Measurements from ENCODE around the gene MINDY4. TPM values are rescaled to one million over a fixed set of nuclear protein-coding genes. Genes with fewer than 3 reads are reported as not detected.

MINDY4 gene
- total and polyA plus RNA-seq, 2 of the 8 experiments (the other 6 are each of a cell fraction or from before 2014, with no cell fraction given) = 1.3 to 3.6 TPM

DNA sequence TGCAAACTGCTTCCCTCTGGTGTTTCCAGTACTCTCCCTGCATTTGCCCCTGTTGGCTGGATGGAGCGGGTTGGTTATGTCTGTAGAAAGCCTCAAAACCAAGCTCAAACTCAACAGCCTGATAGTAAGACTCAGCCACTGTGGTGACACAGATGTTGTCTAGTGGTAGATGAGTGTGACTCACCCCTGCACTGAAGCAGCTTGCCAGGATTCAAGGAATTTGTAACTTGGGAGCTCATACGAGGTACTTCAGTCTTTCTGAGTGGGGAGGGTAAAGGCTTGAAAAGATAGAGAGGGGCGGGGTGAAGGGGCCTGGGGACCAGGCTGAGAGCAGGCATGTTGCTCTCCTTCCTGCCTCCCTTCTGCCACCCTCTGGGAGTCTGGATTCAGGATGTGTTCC, 117.5 kb downstream of the MINDY4 start:
- H3K9me3 ChIP-seq (ENCODE audit: insufficient read depth in 2 of 2, low read depth in 1 of 2, low read length in 1 of 2) = no peaks in the 10 kb centered on the region
- no peak overlapping the region for H3K4me2 ChIP-seq (ENCODE audit: insufficient read depth in 1 of 2, low read depth in 2 of 2, low read length in 2 of 2)
- H3K9ac ChIP-seq (replicated peaks in 1 of 4; ENCODE audit: extremely low read depth in 1 of 4, low read depth in 3 of 4, low read length in 3 of 4) = no peak overlapping the region
- H3K27ac ChIP-seq (ENCODE audit: low read depth, low read length) = no peak overlapping the region
- H2AK5ac ChIP-seq (ENCODE audit: low read depth, low read length) = no peak overlapping the region
- H3K36me3 ChIP-seq (ENCODE audit: control insufficient read depth in 2 of 4, insufficient read depth in 4 of 4, low read length in 3 of 4) = no peaks in the 10 kb centered on the region; a peak in 1 of 8 replicates
- H3K18ac ChIP-seq (ENCODE audit: extremely low read depth, low read length) = no peak overlapping the region
- no peaks in the 10 kb centered on the region for H3K79me2 ChIP-seq (ENCODE audit: control insufficient read depth in 1 of 2, insufficient read depth in 2 of 2, low read length in 2 of 2)
- no peak overlapping the region for H3K4ac ChIP-seq (replicated peaks; ENCODE audit: insufficient read length, low read depth, low read length)
- no peak overlapping the region for H4K5ac ChIP-seq (ENCODE audit: insufficient read length, low read depth, low read length)
- no peak for TF ChIP-seq CBX5 (IDR thresholded peaks at IDR 0.05; ENCODE audit: low read depth, low read length)
- TF ChIP-seq JUND (IDR thresholded peaks at IDR 0.05; ENCODE audit: low read length) = no peak
- no peak for TF ChIP-seq SIX5 (IDR thresholded peaks at IDR 0.05; ENCODE audit: low read depth, low read length)
- TF ChIP-seq POLR2AphosphoS5 (IDR thresholded peaks at IDR 0.05; ENCODE audit: low read depth, low read length) = no peak
- TF ChIP-seq GABPA (IDR thresholded peaks at IDR 0.05; ENCODE audit: borderline replicate concordance, insufficient read depth, low read length) = no peak
- no peak for TF ChIP-seq SAP30 (IDR thresholded peaks at IDR 0.05; ENCODE audit: insufficient read depth, insufficient replicate concordance, low read length)
- no peak for TF ChIP-seq RNF2 (IDR thresholded peaks at IDR 0.05; ENCODE audit: borderline replicate concordance, low read depth, low read length, missing control alignments, poor library complexity, severe bottlenecking)
- TF ChIP-seq ASH2L (IDR thresholded peaks at IDR 0.05; ENCODE audit: low read length) = no peak
- no peak; a peak in 1 of 4 replicates for TF ChIP-seq RAD21 (IDR thresholded peaks at IDR 0.05 in 1 of 2, conservative IDR thresholded peaks at IDR 0.05 in 1 of 2; ENCODE audit: low read depth in 2 of 2, low read length in 2 of 2)
- no peak for TF ChIP-seq EGR1 (IDR thresholded peaks at IDR 0.05; ENCODE audit: borderline replicate concordance, low read depth, low read length)
- TF ChIP-seq SP2 (IDR thresholded peaks at IDR 0.05; ENCODE audit: low read length) = no peak
- TF ChIP-seq RXRA (IDR thresholded peaks at IDR 0.05; ENCODE audit: insufficient read depth, low read depth, low read length) = no peak
- TF ChIP-seq CHD2 (IDR thresholded peaks at IDR 0.05; ENCODE audit: low read length) = no peak
- TF ChIP-seq NANOG (IDR thresholded peaks at IDR 0.05; ENCODE audit: insufficient read depth, low read depth, low read length, poor library complexity, severe bottlenecking) = no peak
- DNase-seq (ENCODE audit: low read depth in 1 of 2, low spot score in 2 of 2) (no peak), FAIRE-seq (no peak)
- H2AFZ ChIP-seq (ENCODE audit: low read length) = no peak overlapping the region
- H3K4me1 ChIP-seq (replicated peaks in 1 of 4; ENCODE audit: control insufficient read depth in 3 of 4, insufficient read depth in 4 of 4, low read length in 3 of 4) = peaks cover 2 to 11% (median 8%) of the 10 kb centered on the region in 4 experiments
- H3K27me3 ChIP-seq (replicated peaks in 1 of 4; ENCODE audit: control insufficient read depth in 3 of 4, extremely low read depth in 1 of 4, insufficient read depth in 3 of 4, low read length in 3 of 4) = no peaks in the 10 kb centered on the region
- H2BK15ac ChIP-seq (ENCODE audit: low read length) = no peak overlapping the region
- no peak overlapping the region for H4K8ac ChIP-seq (ENCODE audit: extremely low read depth, insufficient read depth, low read length)
- ChIA-PET CTCF (ENCODE audit: partially characterized antibody) (interaction anchor here (0.7 to 3.4 kb wide), 12 partner anchors 10 to 192 kb away, joined by 3 to 15 read pairs (median 4); no protein-coding TSS in a partner anchor), POLR2A (ENCODE audit: partially characterized antibody) (no interaction called here)
- no peaks in the 10 kb centered on the region for H3K79me1 ChIP-seq (ENCODE audit: low read depth, low read length)
- H3K56ac ChIP-seq (replicated peaks; ENCODE audit: insufficient read length, low read depth, low read length) = no peak overlapping the region
- H4K91ac ChIP-seq (replicated peaks; ENCODE audit: insufficient read length, low read length) = no peak overlapping the region
- WGBS, 2 experiments (ENCODE audit: extremely low coverage in 1 of 2, insufficient coverage in 1 of 2, insufficient read length in 1 of 2, insufficient replicate concordance in 2 of 2, low coverage in 1 of 2, low lambda C conversion rate in 2 of 2, missing lambda C conversion rate in 1 of 2) = 95% methylated on average over 3 of the region's 3 CpGs; no CpG with 5 or more reads in 1 of the 2 experiments
- H2BK12ac ChIP-seq (ENCODE audit: low read depth, low read length) = no peak overlapping the region
- H2BK5ac ChIP-seq (ENCODE audit: low read depth, low read length) = no peak overlapping the region
- H2BK20ac ChIP-seq (ENCODE audit: low read length) = no peak overlapping the region
- H3K14ac ChIP-seq (ENCODE audit: insufficient read length) = no peak overlapping the region
- no peak overlapping the region for H3K4me3 ChIP-seq (ENCODE audit: extremely low read depth in 1 of 4, insufficient read depth in 2 of 4, low read depth in 3 of 4, low read length in 4 of 4)
- no peaks in the 10 kb centered on the region for H4K20me1 ChIP-seq (replicated peaks in 1 of 2; ENCODE audit: control insufficient read depth in 1 of 2, insufficient read depth in 2 of 2, low read length in 2 of 2)
- H3K23me2 ChIP-seq (ENCODE audit: low read depth, low read length) = no peaks in the 10 kb centered on the region
- H2BK120ac ChIP-seq (replicated peaks; ENCODE audit: low read depth, low read length) = no peak overlapping the region
- no peak overlapping the region for H3K23ac ChIP-seq (ENCODE audit: insufficient read length)

Measured in H1 (cell line).